ENCODE measurements around the gene DCXR. TPM values are rescaled to one million over a fixed set of nuclear protein-coding genes. Genes with fewer than 3 reads are reported as not detected.

DCXR gene
- total and polyA plus RNA-seq, 2 donors (not counting 3 experiments of a cell fraction or from before 2014, with no cell fraction given), result 93.0 to 178 TPM

- no peak for TF ChIP-seq GATA2 (IDR thresholded peaks at IDR 0.05; ENCODE audit: insufficient read depth, insufficient read length, low read depth, low read length)
- no peak for TF ChIP-seq MYC (IDR thresholded peaks at IDR 0.05; ENCODE audit: low read depth, low read length)
- TF ChIP-seq MAX (IDR thresholded peaks at IDR 0.05; ENCODE audit: insufficient read depth, insufficient read length), result no peak
- no peak for TF ChIP-seq POLR2AphosphoS5 (IDR thresholded peaks at IDR 0.05; ENCODE audit: insufficient read depth, low read depth, low read length)
- TF ChIP-seq FOS (IDR thresholded peaks at IDR 0.05; ENCODE audit: borderline replicate concordance, insufficient read depth, low read length), result no peak
- TF ChIP-seq EZH2 (IDR thresholded peaks at IDR 0.05; ENCODE audit: borderline replicate concordance, low read depth, low read length, severe bottlenecking), result no peak
- no peak for TF ChIP-seq CTCF (IDR thresholded peaks at IDR 0.05; ENCODE audit: extremely low read depth in 1 of 2, insufficient read depth in 1 of 2, low read depth in 1 of 2, low read length in 2 of 2)
- no peak for TF ChIP-seq POLR2A (IDR thresholded peaks at IDR 0.05; ENCODE audit: low read depth, low read length)
- TF ChIP-seq JUN (IDR thresholded peaks at IDR 0.05; ENCODE audit: borderline replicate concordance, insufficient read depth, insufficient read length, low read depth), result no peak
- dilution Hi-C loops (cut with MboI; ENCODE audit: extremely low pct_ligation_motif_present, low sequenced_read_pairs) (no loop called here), intact Hi-C loops (cut with micrococcal nuclease) (loop anchor here (2.0 to 10.0 kb wide), 3 partner anchors 67 to 383 kb away; partner anchors contain the start of genes FASN, HEXD and OGFOD3)
- H3K27ac ChIP-seq (ENCODE audit: insufficient read depth, low read depth, low read length), result no peak overlapping the region
- no peaks in the 10 kb centered on the region for H3K27me3 ChIP-seq (ENCODE audit: control insufficient read depth in 2 of 2, insufficient read depth in 2 of 2, low read length in 2 of 2)
- BruUV-seq (replicated peaks), result no TSS peak
- peak overlapping the region; percentile 80 for H3K4me2 ChIP-seq (ENCODE audit: insufficient read depth, low read length)
- FAIRE-seq (no peak), DNase-seq (ENCODE audit: low read depth, low spot score) (no peak)
- ChIA-PET CTCF (interaction anchor here (1.2 to 4.2 kb wide), 4 partner anchors 11 to 212 kb away, joined by 3 to 127 read pairs (median 21); partner anchors contain the start of genes CENPX and LRRC45), POLR2A (no interaction called here)
- H4K20me1 ChIP-seq (replicated peaks; ENCODE audit: control insufficient read depth, extremely low read depth, insufficient read depth, low read length), result no peaks in the 10 kb centered on the region
- no peaks in the 10 kb centered on the region for H3K9me1 ChIP-seq (replicated peaks; ENCODE audit: control insufficient read depth, extremely low read depth, insufficient read depth, low read length)
- H3K9me3 ChIP-seq (replicated peaks; ENCODE audit: control insufficient read depth, insufficient read depth, low read length), result no peaks in the 10 kb centered on the region
- H3K4me3 ChIP-seq (replicated peaks in 1 of 3; ENCODE audit: insufficient read depth in 1 of 3, low read depth in 1 of 3, low read length in 3 of 3), result peak overlapping the region; percentile 50 to 62 (median 59)
- H2AFZ ChIP-seq (ENCODE audit: low read depth, low read length), result peak overlapping the region; percentile 59
- H3K4me1 ChIP-seq (ENCODE audit: control insufficient read depth, extremely low read depth, insufficient read depth, low read length), result peaks cover 16% of the 10 kb centered on the region
- no peaks in the 10 kb centered on the region for H3K36me3 ChIP-seq (ENCODE audit: control insufficient read depth in 2 of 2, extremely low read depth in 1 of 2, insufficient read depth in 2 of 2, low read length in 2 of 2)
- no peak overlapping the region for H3K9ac ChIP-seq (replicated peaks; ENCODE audit: extremely low read depth, insufficient read depth, low read length)
- peaks cover 7% of the 10 kb centered on the region for H3K79me2 ChIP-seq (ENCODE audit: control insufficient read depth, insufficient read depth, low read length)
Observed at GRCh38 chr17:82031885-82032627, 5.4 kb downstream of the DCXR start.

Data from endothelial cell of umbilical vein (primary cell).